Keratinocyte (primary cell): ENCODE measurements around the gene SLC4A9.

Experiments used
- EZH2 ChIP-seq: IDR thresholded peaks from one replicate; pipeline ENCODE4 v1.6.1; 2012; ENCODE audit warnings: inconsistent platforms, mild to moderate bottlenecking, low read length, moderate library complexity
- TF ChIP-seq, protein P1 (sequence below), 3 experiments: IDR thresholded peaks in 1 of 3; conservative IDR thresholded peaks in 1 of 3; optimal IDR thresholded peaks in 1 of 3; 2 replicates in 2 of 3; 3 replicates in 1 of 3; pipeline versions ENCODE3 to v1.5.1; 2011; ENCODE audit warnings: low read length in 3 of 3, mild to moderate bottlenecking in 3 of 3, moderate library complexity in 2 of 3, control low read depth in 1 of 3, inconsistent platforms in 1 of 3; ENCODE audit not compliant: insufficient read depth in 2 of 3; ENCODE audit errors: extremely low read depth in 1 of 3

DNA sequence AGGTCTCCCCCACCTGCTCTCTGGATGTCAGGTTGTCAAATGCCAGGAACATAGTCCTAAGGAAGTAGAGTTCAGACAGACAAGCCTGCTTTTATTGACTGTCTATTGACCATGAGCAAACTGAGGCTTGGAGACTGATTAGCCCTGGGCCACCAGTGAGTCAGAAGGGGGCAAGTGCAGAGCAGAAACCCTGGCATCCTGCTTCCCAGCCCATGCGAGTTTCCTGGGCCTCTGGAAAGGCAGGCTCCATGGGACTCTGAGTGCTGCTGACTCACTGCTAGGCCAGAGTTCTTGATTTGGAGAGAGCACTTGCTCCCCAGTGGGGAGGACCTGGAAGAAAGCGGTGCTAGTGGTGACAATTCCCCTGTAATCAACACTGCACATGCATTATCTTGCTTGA is 10.8 kb upstream of the SLC4A9 start:
- TF ChIP-seq EZH2 = no peak
- TF ChIP-seq, protein P1, sequence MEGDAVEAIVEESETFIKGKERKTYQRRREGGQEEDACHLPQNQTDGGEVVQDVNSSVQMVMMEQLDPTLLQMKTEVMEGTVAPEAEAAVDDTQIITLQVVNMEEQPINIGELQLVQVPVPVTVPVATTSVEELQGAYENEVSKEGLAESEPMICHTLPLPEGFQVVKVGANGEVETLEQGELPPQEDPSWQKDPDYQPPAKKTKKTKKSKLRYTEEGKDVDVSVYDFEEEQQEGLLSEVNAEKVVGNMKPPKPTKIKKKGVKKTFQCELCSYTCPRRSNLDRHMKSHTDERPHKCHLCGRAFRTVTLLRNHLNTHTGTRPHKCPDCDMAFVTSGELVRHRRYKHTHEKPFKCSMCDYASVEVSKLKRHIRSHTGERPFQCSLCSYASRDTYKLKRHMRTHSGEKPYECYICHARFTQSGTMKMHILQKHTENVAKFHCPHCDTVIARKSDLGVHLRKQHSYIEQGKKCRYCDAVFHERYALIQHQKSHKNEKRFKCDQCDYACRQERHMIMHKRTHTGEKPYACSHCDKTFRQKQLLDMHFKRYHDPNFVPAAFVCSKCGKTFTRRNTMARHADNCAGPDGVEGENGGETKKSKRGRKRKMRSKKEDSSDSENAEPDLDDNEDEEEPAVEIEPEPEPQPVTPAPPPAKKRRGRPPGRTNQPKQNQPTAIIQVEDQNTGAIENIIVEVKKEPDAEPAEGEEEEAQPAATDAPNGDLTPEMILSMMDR (optimal IDR thresholded peaks at IDR 0.05 in 1 of 3, IDR thresholded peaks at IDR 0.05 in 1 of 3, conservative IDR thresholded peaks at IDR 0.05 in 1 of 3; ENCODE audit: extremely low read depth in 1 of 3, insufficient read depth in 2 of 3, low read length in 3 of 3) = no peak
